ENCODE results near the gene TMC1.
"Not testable (repeated sequence)": the region's sequence is repeated elsewhere in the genome, so short reads cannot be mapped to it uniquely, and the experiment has no call there.

TMC1 gene

DNA sequence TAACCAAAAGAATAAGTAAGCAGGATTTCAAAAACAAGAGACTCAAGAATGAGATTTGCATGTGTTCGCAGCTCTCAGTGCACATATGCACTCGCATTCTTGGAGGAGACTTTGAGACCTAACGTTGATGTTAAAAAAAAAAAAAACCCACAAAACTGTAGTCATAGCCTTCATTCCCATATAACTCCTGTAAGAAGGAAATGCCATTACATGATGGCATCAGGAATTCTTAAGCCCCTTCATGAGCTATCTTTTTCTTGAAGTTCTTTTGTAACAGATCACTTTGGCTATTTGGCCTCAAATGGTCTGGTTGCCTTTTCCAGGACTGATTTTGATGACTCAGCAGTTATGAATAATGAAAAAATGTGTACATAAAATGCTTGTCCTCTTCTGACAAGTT is 317.7 kb downstream of the TMC1 start (continued):
- TF ChIP-seq ZNF274 (IDR thresholded peaks at IDR 0.05; ENCODE audit: low read length) (no peak), ZNF274 (tag by site-specific recombination; IDR thresholded peaks at IDR 0.05; ENCODE audit: borderline replicate concordance) (no peak), HOXD13 (CRISPR knock-in tag; IDR thresholded peaks at IDR 0.05; ENCODE audit: borderline replicate concordance) (no peak), OVOL3 (tag by site-specific recombination; IDR thresholded peaks at IDR 0.05) (no peak)
- TF ChIP-seq, protein P1, sequence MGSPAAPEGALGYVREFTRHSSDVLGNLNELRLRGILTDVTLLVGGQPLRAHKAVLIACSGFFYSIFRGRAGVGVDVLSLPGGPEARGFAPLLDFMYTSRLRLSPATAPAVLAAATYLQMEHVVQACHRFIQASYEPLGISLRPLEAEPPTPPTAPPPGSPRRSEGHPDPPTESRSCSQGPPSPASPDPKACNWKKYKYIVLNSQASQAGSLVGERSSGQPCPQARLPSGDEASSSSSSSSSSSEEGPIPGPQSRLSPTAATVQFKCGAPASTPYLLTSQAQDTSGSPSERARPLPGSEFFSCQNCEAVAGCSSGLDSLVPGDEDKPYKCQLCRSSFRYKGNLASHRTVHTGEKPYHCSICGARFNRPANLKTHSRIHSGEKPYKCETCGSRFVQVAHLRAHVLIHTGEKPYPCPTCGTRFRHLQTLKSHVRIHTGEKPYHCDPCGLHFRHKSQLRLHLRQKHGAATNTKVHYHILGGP (tag by site-specific recombination; IDR thresholded peaks at IDR 0.05): no peak

DNA sequence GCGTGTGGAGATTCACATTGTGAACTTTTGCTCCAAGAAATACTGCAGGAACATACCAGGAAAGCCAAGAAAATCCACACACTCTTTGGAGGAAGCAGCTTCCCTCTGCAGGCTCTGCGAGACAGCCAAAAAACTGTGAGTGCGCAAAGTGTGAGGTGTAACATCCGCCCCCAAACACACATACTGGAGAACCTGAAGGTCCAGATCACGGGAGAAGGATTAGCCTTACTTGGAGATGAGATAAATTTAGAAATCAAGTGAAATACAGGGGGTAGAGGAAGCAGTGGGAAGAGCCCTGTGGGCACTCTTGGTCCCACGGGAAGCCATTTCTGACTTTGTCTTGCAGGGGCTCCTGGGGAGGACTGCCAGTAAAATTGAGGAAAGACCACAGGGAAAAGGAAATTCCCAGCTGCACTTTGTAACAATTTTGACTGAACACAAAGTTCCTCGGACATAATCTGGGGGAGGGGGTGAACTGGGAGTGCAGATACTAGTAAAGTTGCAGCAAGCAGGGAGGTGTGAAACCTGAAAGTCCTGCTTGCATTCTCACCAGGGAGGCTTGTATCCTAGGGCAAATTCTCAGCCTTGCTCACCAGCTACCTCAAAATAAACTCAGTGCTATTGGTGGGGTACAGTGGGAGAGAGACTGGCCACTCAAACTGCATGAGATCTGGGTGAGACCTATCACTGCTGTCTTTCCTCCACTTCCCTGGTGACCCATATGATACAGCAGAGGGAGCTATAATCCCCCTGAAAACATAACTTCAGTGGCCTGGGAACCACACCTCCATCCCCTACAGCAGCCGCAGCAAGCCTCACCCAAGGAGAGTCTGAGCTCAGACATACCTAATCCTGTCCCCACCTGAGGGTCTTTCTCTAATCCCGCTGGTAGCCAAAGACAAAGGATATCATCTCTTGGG is 322.4 kb downstream of the TMC1 start:
- Histone ChIP-seq H3K4me1 (ENCODE audit: control insufficient read depth, insufficient read depth, low read length) (no peaks in the 10 kb centered on the region), H3K9me3 (ENCODE audit: control insufficient read depth, insufficient read depth, low read depth, low read length) (no peaks in the 10 kb centered on the region), H3K4me3 (ENCODE audit: low read depth, low read length) (no peak overlapping the region), H3K27ac (ENCODE audit: extremely low read depth, low read depth, low read length) (no peak overlapping the region), H3K36me3 (ENCODE audit: control insufficient read depth in 2 of 2, insufficient read depth in 1 of 2, low read length in 2 of 2) (no peaks in the 10 kb centered on the region)
- TF ChIP-seq ZNF2 (tag by site-specific recombination; IDR thresholded peaks at IDR 0.05) (no peak), ZNF138 (tag by site-specific recombination; IDR thresholded peaks at IDR 0.05; ENCODE audit: borderline replicate concordance) (no peak), SCRT1 (tag by site-specific recombination; IDR thresholded peaks at IDR 0.05; ENCODE audit: borderline replicate concordance) (no peak), ZNF341 (tag by site-specific recombination; IDR thresholded peaks at IDR 0.05; ENCODE audit: low read depth) (peak; percentile 81), ZNF404 (tag by site-specific recombination; IDR thresholded peaks at IDR 0.05) (no peak), ZNF654 (tag by site-specific recombination; IDR thresholded peaks at IDR 0.05; ENCODE audit: low read depth) (peak; percentile 23; the same call in 1 of the 2 replicates), ZNF302 (tag by site-specific recombination; IDR thresholded peaks at IDR 0.05; ENCODE audit: low read depth) (no peak)
- ChIA-PET POLR2A (no interaction called here), CTCF (interaction anchor here (0.5 to 2.3 kb wide), 18 partner anchors 8 to 801 kb away, joined by 3 to 17 read pairs (median 4); no protein-coding TSS in a partner anchor)

DNA sequence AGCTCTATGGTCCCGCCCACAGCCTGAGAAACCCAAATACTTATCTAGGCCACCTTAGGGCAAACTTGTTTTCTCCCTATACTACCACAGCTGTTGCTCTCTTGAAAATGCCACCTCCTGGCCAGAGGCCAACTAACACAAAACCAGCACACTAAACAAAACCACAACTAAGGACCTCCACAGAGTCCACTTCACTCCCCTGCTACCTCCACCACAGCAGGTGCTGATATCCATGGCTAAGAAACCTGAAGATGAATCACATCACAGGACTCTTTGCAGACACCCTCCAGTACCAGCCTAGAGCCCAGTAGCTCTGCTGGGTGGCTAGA is 323.0 kb downstream of the TMC1 start:
- POLR2A ChIA-PET: no interaction called here
- Histone ChIP-seq H3K9me3 (ENCODE audit: control insufficient read depth, insufficient read depth, low read depth, low read length) (no peaks in the 10 kb centered on the region), H3K36me3 (ENCODE audit: control insufficient read depth in 2 of 2, insufficient read depth in 1 of 2, low read length in 2 of 2) (no peaks in the 10 kb centered on the region), H3K4me3 (ENCODE audit: low read depth, low read length) (no peak overlapping the region), H3K27ac (ENCODE audit: extremely low read depth, low read depth, low read length) (no peak overlapping the region), H3K4me1 (ENCODE audit: control insufficient read depth, insufficient read depth, low read length) (no peaks in the 10 kb centered on the region)
- TF ChIP-seq ZNF132 (tag by site-specific recombination; IDR thresholded peaks at IDR 0.05; ENCODE audit: borderline replicate concordance): no peak
- 0 out of 2 replicates have a peak, but pooled peaks have one; percentile 28 for TF ChIP-seq GLIS1 (tag by site-specific recombination; IDR thresholded peaks at IDR 0.05)
- TF ChIP-seq ZIC2 (tag by site-specific recombination; IDR thresholded peaks at IDR 0.05): peak; percentile 74
- CTCF ChIA-PET: interaction anchor here (0.5 to 2.3 kb wide), 16 partner anchors 8 to 802 kb away, joined by 3 to 17 read pairs (median 4); no protein-coding TSS in a partner anchor

DNA sequence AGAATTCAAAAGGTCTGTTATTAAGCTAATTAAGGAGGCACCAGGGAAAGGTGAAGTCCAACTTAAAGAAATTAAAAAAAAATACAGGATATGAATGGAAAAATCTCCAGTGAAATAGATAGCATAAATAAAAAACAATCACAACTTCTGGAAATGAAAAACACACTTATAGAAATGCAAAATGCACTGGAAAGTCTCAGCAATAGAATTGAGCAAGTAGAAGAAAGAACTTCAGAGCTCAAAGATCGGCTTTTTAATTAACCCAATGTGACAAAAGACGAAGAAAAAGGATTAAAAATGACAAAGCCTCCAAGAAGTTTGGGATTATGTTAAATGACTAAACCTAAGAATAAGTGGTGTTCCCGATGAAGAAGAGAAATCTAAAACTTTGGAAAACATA is 323.6 kb downstream of the TMC1 start:
- H3K27ac ChIP-seq (ENCODE audit: extremely low read depth, low read depth, low read length); POLR2A ChIA-PET; H3K9me3 ChIP-seq (ENCODE audit: control insufficient read depth, insufficient read depth, low read depth, low read length); H3K4me1 ChIP-seq (ENCODE audit: control insufficient read depth, insufficient read depth, low read length); H3K36me3 ChIP-seq (ENCODE audit: control insufficient read depth in 2 of 2, insufficient read depth in 1 of 2, low read length in 2 of 2); H3K4me3 ChIP-seq (ENCODE audit: low read depth, low read length): not testable (repeated sequence)
- CTCF ChIA-PET: interaction anchor here (0.6 to 2.3 kb wide), 11 partner anchors 13 to 838 kb away, joined by 3 to 17 read pairs (median 3); no protein-coding TSS in a partner anchor
- peak; percentile 56 for TF ChIP-seq SETDB1 (IDR thresholded peaks at IDR 0.05; ENCODE audit: insufficient read length, low read length)

DNA sequence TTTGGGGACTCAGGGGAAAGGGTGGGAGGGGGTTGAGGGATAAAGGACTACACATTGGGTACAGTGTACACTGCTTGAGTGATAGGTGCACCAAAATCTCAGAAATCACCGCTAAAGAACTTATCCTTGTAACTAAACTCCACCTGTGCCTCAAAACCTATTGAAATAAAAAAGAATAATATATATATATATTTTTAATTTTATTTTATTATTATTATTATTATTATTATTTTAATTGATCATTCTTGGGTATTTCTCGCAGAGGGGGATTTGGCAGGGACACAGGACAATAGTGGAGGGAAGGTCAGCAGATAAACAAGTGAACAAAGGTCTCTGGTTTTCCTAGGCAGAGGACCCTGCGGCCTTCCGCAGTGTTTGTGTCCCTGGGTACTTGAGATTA is 328.8 kb downstream of the TMC1 start:
- H3K9me3 ChIP-seq (ENCODE audit: control insufficient read depth, insufficient read depth, low read depth, low read length); CTCF ChIA-PET; H3K36me3 ChIP-seq (ENCODE audit: control insufficient read depth in 2 of 2, insufficient read depth in 1 of 2, low read length in 2 of 2); H3K27ac ChIP-seq (ENCODE audit: extremely low read depth, low read depth, low read length); H3K4me3 ChIP-seq (ENCODE audit: low read depth, low read length); H3K4me1 ChIP-seq (ENCODE audit: control insufficient read depth, insufficient read depth, low read length); POLR2A ChIA-PET: not testable (repeated sequence)
